D721Med (cell line): Measurements from ENCODE around the gene EYS.
A peak's percentile ranks its signal among the peaks of the same experiment; 100 is the strongest.
"Not testable (repeated sequence)": the region's sequence is repeated elsewhere in the genome, so short reads cannot be mapped to it uniquely, and the experiment has no call there.

ENCODE experiments used
- DNase-seq: peaks from one replicate; pipeline ENCODE4 v3.0.0; 2011; ENCODE audit warnings: low spot score; ENCODE audit not compliant: insufficient read length
- FAIRE-seq: peaks from 2 replicates; lab custom pipeline; 2011; peaks lifted over from hg19 to GRCh38; lab: Jason Lieb, UNC
- TF ChIP-seq, protein P1 (sequence below): IDR thresholded peaks from 2 replicates; pipeline ENCODE4 v1.5.1; 2012; ENCODE audit warnings: mild to moderate bottlenecking, control low read depth; ENCODE audit not compliant: insufficient read depth; ENCODE audit errors: missing control alignments

Gene EYS

DNA sequence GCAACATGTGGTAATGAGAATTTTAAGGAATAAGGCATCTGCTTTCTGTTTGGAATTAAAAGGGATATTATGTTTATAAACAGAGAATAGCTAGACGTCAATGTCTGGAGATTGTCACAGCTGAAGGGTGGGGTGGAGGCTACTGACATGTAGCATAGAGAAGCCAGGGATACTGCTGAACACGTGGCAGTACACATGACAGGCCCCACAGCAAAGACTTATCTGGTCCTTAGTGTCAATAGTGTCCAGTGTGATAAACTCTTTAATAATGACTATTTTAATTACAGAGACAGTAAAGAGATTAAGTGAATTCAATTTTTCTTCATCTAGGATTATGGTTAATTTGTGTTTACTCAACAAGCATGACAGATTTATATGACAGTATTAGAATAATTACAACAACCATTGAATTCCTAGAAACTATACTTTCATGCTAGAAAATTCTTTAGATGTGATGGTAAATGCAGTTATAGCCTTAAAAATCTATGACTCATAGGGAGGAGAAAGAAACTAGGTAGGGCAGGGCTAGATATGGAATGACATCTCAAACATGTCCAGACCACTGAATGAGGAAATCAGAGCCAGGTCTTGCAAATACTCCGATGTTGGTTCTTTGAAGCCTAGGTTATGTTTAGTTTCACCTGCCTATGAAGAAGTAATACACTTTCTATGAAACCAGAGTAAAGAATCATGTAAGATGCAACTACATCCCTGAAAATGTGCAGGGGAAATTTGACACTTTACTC, 1671.9 kb downstream of the EYS start:
- FAIRE-seq: no peak
- TF ChIP-seq, protein P1, sequence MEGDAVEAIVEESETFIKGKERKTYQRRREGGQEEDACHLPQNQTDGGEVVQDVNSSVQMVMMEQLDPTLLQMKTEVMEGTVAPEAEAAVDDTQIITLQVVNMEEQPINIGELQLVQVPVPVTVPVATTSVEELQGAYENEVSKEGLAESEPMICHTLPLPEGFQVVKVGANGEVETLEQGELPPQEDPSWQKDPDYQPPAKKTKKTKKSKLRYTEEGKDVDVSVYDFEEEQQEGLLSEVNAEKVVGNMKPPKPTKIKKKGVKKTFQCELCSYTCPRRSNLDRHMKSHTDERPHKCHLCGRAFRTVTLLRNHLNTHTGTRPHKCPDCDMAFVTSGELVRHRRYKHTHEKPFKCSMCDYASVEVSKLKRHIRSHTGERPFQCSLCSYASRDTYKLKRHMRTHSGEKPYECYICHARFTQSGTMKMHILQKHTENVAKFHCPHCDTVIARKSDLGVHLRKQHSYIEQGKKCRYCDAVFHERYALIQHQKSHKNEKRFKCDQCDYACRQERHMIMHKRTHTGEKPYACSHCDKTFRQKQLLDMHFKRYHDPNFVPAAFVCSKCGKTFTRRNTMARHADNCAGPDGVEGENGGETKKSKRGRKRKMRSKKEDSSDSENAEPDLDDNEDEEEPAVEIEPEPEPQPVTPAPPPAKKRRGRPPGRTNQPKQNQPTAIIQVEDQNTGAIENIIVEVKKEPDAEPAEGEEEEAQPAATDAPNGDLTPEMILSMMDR: no peak
- no peak for DNase-seq

DNA sequence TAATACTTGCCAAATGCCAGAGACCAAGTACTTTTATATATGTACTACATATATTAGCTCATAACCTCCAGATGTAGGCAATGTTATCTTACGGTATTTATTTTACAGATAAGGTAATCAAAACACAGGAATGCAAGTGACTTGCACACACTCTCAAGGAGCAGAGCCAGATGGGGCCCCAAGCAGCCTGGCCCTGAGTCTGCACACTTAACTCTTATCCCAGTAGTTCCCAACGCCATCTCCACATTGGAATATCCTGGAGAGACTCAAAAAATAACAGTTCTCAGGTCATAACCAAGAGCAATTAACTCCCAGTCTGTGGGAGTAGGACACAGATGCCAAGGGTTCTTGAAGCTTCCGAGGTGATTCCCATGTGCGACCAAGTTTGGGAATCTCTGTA, 1672.7 kb downstream of the EYS start:
- FAIRE-seq: no peak
- TF ChIP-seq, protein P1: no peak
- no peak for DNase-seq

DNA sequence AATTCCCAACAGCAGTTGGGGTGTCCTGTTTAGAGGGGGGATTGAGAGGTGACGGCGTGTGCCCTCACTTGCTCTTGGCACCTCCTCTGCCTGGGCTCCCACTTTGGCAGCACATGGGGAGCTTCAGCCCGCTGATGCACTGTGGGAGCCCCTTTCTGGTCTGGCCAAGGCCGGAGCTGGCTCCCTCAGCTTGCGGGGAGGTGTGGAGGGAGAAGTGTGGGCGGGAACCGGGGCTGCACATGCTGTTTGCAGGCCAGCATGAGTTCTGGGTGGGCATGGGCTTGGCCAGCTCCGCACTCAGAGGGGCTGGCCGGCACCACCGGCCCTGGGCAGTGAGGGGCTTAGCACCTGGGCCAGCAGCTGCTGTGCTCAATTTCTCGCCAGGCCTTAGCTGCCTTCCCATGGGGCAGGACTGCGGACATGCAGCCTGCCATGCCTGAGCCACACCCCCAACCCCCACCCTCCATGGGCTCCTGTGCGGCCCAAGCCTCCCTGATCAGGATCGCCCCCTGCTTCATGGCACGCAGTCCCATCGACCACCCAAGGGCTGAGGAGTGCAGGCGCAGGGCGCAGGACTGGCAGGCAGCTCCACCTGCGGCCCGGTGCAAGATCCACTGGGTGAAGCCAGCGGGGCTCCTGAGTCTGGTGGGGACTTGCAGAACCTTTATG, 1675.9 kb downstream of the EYS start:
- not testable (repeated sequence) for FAIRE-seq, DNase-seq

DNA sequence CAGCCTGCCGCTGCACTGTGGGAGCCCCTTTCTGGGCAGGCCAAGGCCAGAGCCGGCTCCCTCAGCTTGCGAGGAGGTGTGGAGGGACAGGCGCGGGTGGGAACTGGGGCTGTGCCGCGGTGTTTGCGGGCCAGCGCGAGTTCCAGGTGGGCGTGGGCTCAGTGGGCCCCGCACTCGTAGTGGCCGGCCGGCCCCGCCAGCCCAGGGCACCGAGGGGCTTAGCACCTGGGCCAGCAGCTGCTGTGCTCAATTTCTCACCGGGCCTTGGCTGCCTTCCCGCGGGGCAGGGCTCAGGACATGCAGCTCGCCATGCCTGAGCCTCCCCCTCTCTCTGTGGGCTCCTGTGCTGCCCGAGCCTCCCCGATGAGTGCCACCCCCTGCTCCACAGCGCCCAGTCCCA, 1683.3 kb downstream of the EYS start:
- FAIRE-seq (no peak), DNase-seq (no peak)
- TF ChIP-seq, protein P1: no peak

DNA sequence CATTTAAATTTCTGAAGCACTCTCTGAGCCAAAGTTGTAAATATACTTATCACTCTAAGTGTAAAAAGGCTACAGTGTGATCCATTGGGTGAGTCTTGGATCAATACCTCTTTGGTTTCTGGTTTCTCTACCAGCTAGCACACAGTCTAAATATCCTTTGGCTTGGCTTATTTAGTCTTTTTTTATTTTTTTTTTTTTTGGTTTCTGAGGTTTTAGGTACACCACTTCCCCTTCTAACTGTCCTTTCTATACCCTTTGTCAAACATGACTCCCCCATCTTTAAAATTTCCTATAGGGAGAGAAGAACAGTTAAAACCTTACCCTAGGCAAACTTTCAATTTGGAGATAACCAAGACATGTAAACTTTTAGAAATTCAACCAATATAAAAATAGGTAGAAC, 1692.4 kb downstream of the EYS start:
- FAIRE-seq (no peak), DNase-seq (no peak)
- TF ChIP-seq, protein P1: no peak

DNA sequence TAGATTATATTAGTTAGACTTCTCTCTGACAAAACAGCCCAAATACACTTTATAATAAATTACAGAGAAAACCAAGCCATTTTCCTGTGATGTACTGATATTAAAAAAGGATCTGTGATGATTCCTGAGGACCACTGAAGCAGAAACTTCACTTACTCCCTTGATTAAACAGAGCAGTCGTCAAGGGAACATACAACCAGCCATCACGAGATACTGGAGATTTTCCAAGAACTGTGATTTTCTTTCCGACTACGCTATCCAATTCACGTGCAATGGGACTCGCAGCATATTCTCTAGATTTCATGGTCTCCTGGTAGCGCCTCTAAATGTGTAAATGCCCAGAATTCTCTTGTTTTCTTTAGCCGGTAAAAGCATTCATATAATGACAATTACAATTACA, 1694.0 kb downstream of the EYS start:
- DNase-seq (no peak), FAIRE-seq (no peak)

DNA sequence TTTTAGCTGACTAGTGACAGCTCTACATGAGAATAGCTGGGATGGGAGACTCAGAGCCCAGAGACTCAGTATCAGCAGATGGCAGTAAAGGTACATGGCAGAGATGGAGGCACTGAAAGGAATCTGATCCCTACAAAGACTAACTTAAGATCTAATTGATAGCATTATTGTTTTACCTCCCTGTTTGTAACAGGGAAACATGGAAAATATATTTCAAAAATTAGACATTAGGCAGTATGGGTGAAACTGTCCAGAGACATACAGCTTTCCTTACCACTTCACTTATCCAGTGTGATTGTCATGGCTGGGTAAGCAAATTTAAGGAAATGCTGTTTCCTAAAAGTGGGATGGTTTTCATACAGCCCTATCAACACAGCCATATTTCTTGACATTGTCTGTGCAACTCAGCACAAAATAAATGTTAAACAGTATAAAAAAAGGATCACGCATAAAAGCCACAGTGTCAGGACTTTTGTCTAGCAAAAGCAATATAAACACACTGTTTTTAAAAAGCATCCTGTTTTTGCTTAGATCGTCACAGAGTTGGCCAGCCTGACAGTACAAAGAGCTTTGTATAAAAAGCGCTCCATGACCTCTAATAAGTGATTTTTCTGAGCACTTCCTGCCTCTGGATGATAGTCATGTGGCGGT, 1694.5 kb downstream of the EYS start:
- DNase-seq (no peak), FAIRE-seq (peak; percentile 63)
- TF ChIP-seq, protein P1: peak; percentile 85

More for the DNA sequence above, 1694.0 kb downstream of the EYS start:
- TF ChIP-seq, protein P1: no peak
